Ishikawa (cell line): ENCODE results near the gene NMD3.

Source experiments
- CEBPB ChIP-seq: IDR thresholded peaks from 2 replicates; pipeline ENCODE4 v1.6.1; 2012
- CREB1 ChIP-seq: IDR thresholded peaks from 2 replicates; pipeline ENCODE4 v1.6.1; 2012; ENCODE audit warnings: low read depth
- EGR1 ChIP-seq: IDR thresholded peaks from 2 replicates; pipeline ENCODE4 v1.6.1; 2012
- EP300 ChIP-seq: IDR thresholded peaks from 2 replicates; pipeline ENCODE4 v1.6.1; 2012; ENCODE audit warnings: borderline replicate concordance
- FOXM1 ChIP-seq: IDR thresholded peaks from 2 replicates; pipeline ENCODE4 v1.6.1; 2012; ENCODE audit warnings: low read depth, borderline replicate concordance
- MAX ChIP-seq: IDR thresholded peaks from 2 replicates; pipeline ENCODE4 v1.6.1; 2012
- NFIC ChIP-seq: IDR thresholded peaks from 2 replicates; pipeline ENCODE4 v1.6.1; 2012
- RAD21 ChIP-seq: IDR thresholded peaks from 2 replicates; pipeline ENCODE4 v1.6.1; 2012; ENCODE audit warnings: low read depth
- REST ChIP-seq: IDR thresholded peaks from 2 replicates; pipeline ENCODE4 v1.6.1; 2012; ENCODE audit warnings: low read depth, mild to moderate bottlenecking
- TAF1 ChIP-seq: IDR thresholded peaks from 2 replicates; pipeline ENCODE4 v1.6.1; 2012; ENCODE audit warnings: low read depth, mild to moderate bottlenecking
- TCF12 ChIP-seq: IDR thresholded peaks from 2 replicates; pipeline ENCODE4 v1.6.1; 2012; ENCODE audit warnings: low read depth
- TEAD4 ChIP-seq: IDR thresholded peaks from 2 replicates; pipeline ENCODE4 v1.6.1; 2012
- USF1 ChIP-seq: IDR thresholded peaks from 2 replicates; pipeline ENCODE4 v1.6.1; 2012
- YY1 ChIP-seq: IDR thresholded peaks from 2 replicates; pipeline ENCODE4 v1.6.1; 2012; ENCODE audit warnings: low read depth
- ZBTB7A ChIP-seq: IDR thresholded peaks from 2 replicates; pipeline ENCODE4 v1.6.1; 2012; ENCODE audit warnings: low read depth

Gene NMD3

GRCh38 chr3:161221806-161222600 lies 892 bp downstream of the NMD3 start:
- TF ChIP-seq CREB1 (no peak), EP300 (no peak), ZBTB7A (no peak), EGR1 (no peak), TAF1 (no peak), TCF12 (no peak), YY1 (no peak), REST (no peak), MAX (no peak), CEBPB (no peak), FOXM1 (no peak), RAD21 (no peak), TEAD4 (no peak), NFIC (no peak), USF1 (no peak)

- no peak for TF ChIP-seq REST
- TF ChIP-seq CREB1: no peak
- no peak for TF ChIP-seq TAF1
- TF ChIP-seq MAX: no peak
- TF ChIP-seq USF1: no peak
- TF ChIP-seq RAD21: no peak
- no peak for TF ChIP-seq CEBPB
- TF ChIP-seq ZBTB7A: no peak
- no peak for TF ChIP-seq EP300
- no peak for TF ChIP-seq YY1
- no peak for TF ChIP-seq NFIC
- TF ChIP-seq EGR1: no peak
- no peak for TF ChIP-seq TEAD4
- no peak for TF ChIP-seq FOXM1
- TF ChIP-seq TCF12: no peak
Measured at GRCh38 chr3:161222662-161223061, 1.6 kb downstream of the NMD3 start.

- TF ChIP-seq TCF12 (no peak), ZBTB7A (no peak), NFIC (no peak)
Measured at GRCh38 chr3:161224786-161225185, 3.7 kb downstream of the NMD3 start.

GRCh38 chr3:161230621-161231171 lies 9.6 kb downstream of the NMD3 start:
- TF ChIP-seq REST: no peak
- TF ChIP-seq NFIC: no peak
- TF ChIP-seq CREB1: no peak
- no peak for TF ChIP-seq YY1
- TF ChIP-seq EP300: no peak

- TF ChIP-seq TCF12 (no peak), CREB1 (no peak), FOXM1 (no peak), USF1 (no peak), NFIC (no peak)
Measured at GRCh38 chr3:161231861-161232260, 10.8 kb downstream of the NMD3 start.
